IMR-90 (cell line): ENCODE measurements around the gene SLX4IP. TPM values are rescaled to one million over a fixed set of nuclear protein-coding genes. Genes with fewer than 3 reads are reported as not detected.

Experiments
- ATAC-seq: fragments of 200-7000 bp; cut with Tn5 transposase; 2 replicates; pipeline ENCODE4 v1.9.1; 2020; ENCODE audit warnings: low read depth, mild to moderate bottlenecking, moderate library complexity
- BruUV-seq: library from RNA; stranded (reverse); fragments of 400-500 nt; replicated peaks from 2 replicates; lab custom pipeline; 2021; lab: Mats Ljungman, UMichigan
- CTCF ChIA-PET: fragments of 300-600 bp; formaldehyde crosslinking; extraction: SDS; loops from one replicate; lab custom pipeline; 2021; ENCODE audit warnings: antibody characterized with exemption; lab: Yijun Ruan, JAX
- POLR2A ChIA-PET: fragments of 300-600 bp; sonication (Branson Sonifier 250); formaldehyde crosslinking; loops from one replicate; lab custom pipeline; 2022; ENCODE audit warnings: antibody characterized with exemption; ENCODE audit not compliant: unreplicated experiment; lab: Charles Lee
- DNase-seq: peaks from one replicate; pipeline ENCODE4 v3.0.0; 2013
- H2AFZ ChIP-seq: replicated peaks from 2 replicates; pipeline ENCODE3; 2013; ENCODE audit warnings: low read length, mild to moderate bottlenecking; ENCODE audit not compliant: poor library complexity
- H2AK5ac ChIP-seq: 2 replicates; pipeline ENCODE4 v1.6.1; 2013; ENCODE audit warnings: low read depth, low read length, inconsistent platforms
- H2AK9ac ChIP-seq: replicated peaks from 2 replicates; pipeline ENCODE3; 2013; ENCODE audit warnings: mild to moderate bottlenecking, low read depth, low read length, moderate library complexity; ENCODE audit not compliant: poor library complexity
- H2BK120ac ChIP-seq: 2 replicates; pipeline ENCODE4 v1.6.1; 2013; ENCODE audit warnings: low read depth, low read length, inconsistent platforms
- H2BK15ac ChIP-seq: 3 replicates; pipeline ENCODE4 v1.6.1; 2013; ENCODE audit warnings: low read depth, low read length, inconsistent platforms
- H2BK20ac ChIP-seq: 2 replicates; pipeline ENCODE4 v1.6.1; 2013; ENCODE audit warnings: low read depth, mild to moderate bottlenecking, inconsistent platforms, low read length, moderate library complexity
- H2BK5ac ChIP-seq: 2 replicates; pipeline ENCODE4 v1.6.1; 2013; ENCODE audit warnings: mild to moderate bottlenecking, low read depth, low read length, inconsistent platforms; ENCODE audit not compliant: poor library complexity, severe bottlenecking
- H3K14ac ChIP-seq: replicated peaks from 2 replicates; pipeline ENCODE4 v1.6.1; 2013; ENCODE audit warnings: low read depth, low read length, inconsistent platforms
- H3K18ac ChIP-seq: 2 replicates; pipeline ENCODE4 v1.6.1; 2013; ENCODE audit warnings: low read depth, low read length, control low read depth
- H3K23ac ChIP-seq: 2 replicates; pipeline ENCODE4 v1.6.1; 2013; ENCODE audit warnings: low read depth, low read length, inconsistent platforms
- H3K27ac ChIP-seq: 2 replicates; pipeline ENCODE4 v1.5.1; 2013; ENCODE audit warnings: mild to moderate bottlenecking, control low read depth, low read length; ENCODE audit not compliant: insufficient read depth
- H3K27me3 ChIP-seq: 2 replicates; pipeline ENCODE4 v1.6.1; 2013; ENCODE audit warnings: low read length; ENCODE audit not compliant: control insufficient read depth, insufficient read depth
- H3K36me3 ChIP-seq: 2 replicates; pipeline ENCODE4 v1.6.1; 2013; ENCODE audit warnings: low read length, mixed read lengths; ENCODE audit not compliant: control insufficient read depth, insufficient read depth
- H3K4ac ChIP-seq: 2 replicates; pipeline ENCODE4 v1.6.1; 2013; ENCODE audit warnings: low read depth, low read length, inconsistent platforms
- H3K4me1 ChIP-seq: 2 replicates; pipeline ENCODE4 v1.6.1; 2013; ENCODE audit warnings: low read length, mixed read lengths; ENCODE audit not compliant: control insufficient read depth, insufficient read depth
- H3K4me2 ChIP-seq: 2 replicates; pipeline ENCODE4 v1.6.1; 2013; ENCODE audit warnings: low read depth, mild to moderate bottlenecking, control low read depth, low read length, moderate library complexity
- H3K4me3 ChIP-seq: 2 replicates; pipeline ENCODE4 v1.5.1; 2013; ENCODE audit warnings: low read depth, mild to moderate bottlenecking, control low read depth, low read length, moderate library complexity; ENCODE audit not compliant: insufficient read depth
- H3K56ac ChIP-seq: 2 replicates; pipeline ENCODE4 v1.6.1; 2013; ENCODE audit warnings: low read length, inconsistent platforms; ENCODE audit not compliant: insufficient read depth; ENCODE audit errors: extremely low read depth
- H3K79me1 ChIP-seq, 2 experiments: 2 replicates each; pipeline ENCODE4 v1.6.1; 2013; ENCODE audit warnings: low read length in 2 of 2, inconsistent platforms in 1 of 2, low read depth in 1 of 2
- H3K9ac ChIP-seq: 2 replicates; pipeline ENCODE4 v1.6.1; 2013; ENCODE audit warnings: low read depth, low read length, control low read depth
- H3K9me1 ChIP-seq: 2 replicates; pipeline ENCODE4 v1.6.1; 2013; ENCODE audit warnings: low read length, inconsistent platforms; ENCODE audit not compliant: insufficient read depth
- H3K9me3 ChIP-seq: 2 replicates; pipeline ENCODE4 v1.6.1; 2013; ENCODE audit warnings: low read length; ENCODE audit not compliant: control insufficient read depth, insufficient read depth
- H4K20me1 ChIP-seq: 2 replicates; pipeline ENCODE4 v1.6.1; 2013; ENCODE audit warnings: low read length, inconsistent platforms; ENCODE audit not compliant: insufficient read depth
- H4K5ac ChIP-seq: 2 replicates; pipeline ENCODE4 v1.6.1; 2013; ENCODE audit warnings: mild to moderate bottlenecking, low read depth, low read length, control low read depth
- H4K8ac ChIP-seq, 2 experiments: 2 replicates each; pipeline ENCODE4 v1.6.1; 2013; ENCODE audit warnings: low read depth in 2 of 2, low read length in 2 of 2, control low read depth in 1 of 2, inconsistent platforms in 1 of 2
- H4K91ac ChIP-seq: 2 replicates; pipeline ENCODE4 v1.6.1; 2013; ENCODE audit warnings: low read depth, low read length, inconsistent platforms; ENCODE audit not compliant: insufficient read depth
- BHLHE40 ChIP-seq: fragments of 150-350 bp; IDR thresholded peaks from 2 replicates; pipeline ENCODE4 v1.6.1; 2016; ENCODE audit warnings: mild to moderate bottlenecking, low read depth, low read length
- POLR2A ChIP-seq: IDR thresholded peaks from 2 replicates; pipeline ENCODE4 v1.6.1; 2012; ENCODE audit warnings: mild to moderate bottlenecking, low read depth, low read length
- WGBS, 2 experiments: methylation state at CpG; one replicate each; pipeline versions ENCODE4 v1.1.5 to v1.1.7; 2013; ENCODE audit warnings: missing lambda C conversion rate in 2 of 2; ENCODE audit not compliant: insufficient read length in 1 of 2; ENCODE audit errors: extremely low coverage in 2 of 2; 5-methylcytosine and 5-hydroxymethylcytosine counted together
- dilution Hi-C: fragments of 300-500 bp; cut with HindIII; formaldehyde crosslinking; loops from one replicate; pipeline ENCODE4 v1.14.3; 2018; ENCODE audit warnings: low sequenced_read_pairs; ENCODE audit not compliant: unreplicated experiment
- in situ Hi-C: fragments of 300-500 bp; cut with MboI; formaldehyde crosslinking; loops from 3 replicates; pipeline ENCODE4 v1.14.3; 2019; ENCODE audit warnings: low sequenced_read_pairs, inconsistent platforms, mixed read lengths
- intact Hi-C: fragments of 100-400 bp; cut with micrococcal nuclease; formaldehyde crosslinking; loops from 2 replicates; pipeline ENCODE4 v1.10.0; 2022
- polyA plus RNA-seq, 3 experiments: library from polyadenylated mRNA; depleted of rRNA; stranded (reverse); fragments of >200 nt; gene quantifications; 2 replicates each; pipeline ENCODE4 v1.2.3, GENCODE V29; 2012; ENCODE audit warnings: low replicate concordance in 1 of 3
- total RNA-seq: library from RNA; depleted of rRNA; stranded (reverse); fragments of >200 nt; gene quantifications from 2 replicates; pipeline ENCODE4 v1.2.3, GENCODE V29; 2012

Gene SLX4IP
- total and polyA plus RNA-seq, 2 of the 4 experiments (the other 2 are of a cell fraction): 1.3 to 5.9 TPM

- TF ChIP-seq POLR2A: peak; percentile 95
- TF ChIP-seq BHLHE40: no peak
- Histone ChIP-seq H3K9me1 (no peaks in the 10 kb centered on the region; the same call in 1 of the 2 replicates), H3K23ac (peak overlapping the region; percentile 80; the same call in 1 of the 2 replicates), H3K36me3 (no peaks in the 10 kb centered on the region), H2BK120ac (peak overlapping the region; percentile 50; the same call in 1 of the 2 replicates), H3K4me3 (peak overlapping the region; percentile 89), H3K79me1 (peaks cover 28 to 51% of the 10 kb centered on the region in 2 experiments), H4K8ac (peak overlapping the region; percentile 94 to 98), H2BK5ac (peak overlapping the region; percentile 86), H3K27ac (peak overlapping the region; percentile 33; the same call in 1 of the 2 replicates), H3K9me3 (no peaks in the 10 kb centered on the region), H2BK20ac (no peak overlapping the region), H4K91ac (peak overlapping the region; percentile 64; the same call in 1 of the 2 replicates), H3K14ac (peak overlapping the region; percentile 77; the same call in 1 of the 2 replicates), H3K4ac (peak overlapping the region; percentile 53; the same call in 1 of the 2 replicates), H3K4me2 (peak overlapping the region; percentile 67; the same call in 1 of the 2 replicates), H4K20me1 (no peaks in the 10 kb centered on the region), H3K4me1 (peaks cover 2% of the 10 kb centered on the region; the same call in 1 of the 2 replicates), H2AFZ (peak overlapping the region; percentile 99), H4K5ac (no peak overlapping the region), H3K9ac (peak overlapping the region; percentile 64; the same call in 1 of the 2 replicates), H3K18ac (peak overlapping the region; percentile 18; the same call in 1 of the 2 replicates), H2BK15ac (no peak overlapping the region), H2AK9ac (no peak overlapping the region), H3K27me3 (no peaks in the 10 kb centered on the region), H2AK5ac (no peak overlapping the region), H3K56ac (peak overlapping the region; percentile 95)
- in situ Hi-C loops (no loop called here), intact Hi-C loops (loop anchor here (2.0 to 10.0 kb wide), 4 partner anchors 102 to 1110 kb away; partner anchors contain the start of gene SNAP25), dilution Hi-C loops (no loop called here)
- peak; percentile 99 for DNase-seq
- CTCF ChIA-PET: interaction anchor here (0.6 to 2.5 kb wide), 4 partner anchors 8 to 1109 kb away, joined by 3 to 9 read pairs (median 4); no protein-coding TSS in a partner anchor
- no TSS peak for BruUV-seq
- ATAC-seq: peak; percentile 87
- 0% methylated on average over 12 of the region's 17 CpGs; no CpG with 5 or more reads in 1 of the 2 experiments for WGBS, 2 experiments
- POLR2A ChIA-PET: interaction anchor here (0.7 to 1.1 kb wide), 2 partner anchors 237 to 931 kb away, joined by 4 to 6 read pairs; no protein-coding TSS in a partner anchor
These were observed 656 bp upstream of the SLX4IP start for GRCh38 chr20:10434467-10434831.
